H9 (cell line): ENCODE measurements around the gene KRT6C. TPM values are rescaled to one million over a fixed set of nuclear protein-coding genes. Genes with fewer than 3 reads are reported as not detected.

ENCODE experiments used
- DNase-seq: peaks from one replicate; pipeline ENCODE4 v3.0.0-alpha.2; 2017
- H2AFZ ChIP-seq: one replicate; pipeline ENCODE4 v1.6.1; 2013; ENCODE audit warnings: mild to moderate bottlenecking, low read length, control low read depth, moderate library complexity
- H2AK5ac ChIP-seq: 2 replicates; pipeline ENCODE4 v1.6.1; 2013; ENCODE audit warnings: low read length, control low read depth, mixed read lengths; ENCODE audit not compliant: insufficient read length
- H2BK120ac ChIP-seq: one replicate; pipeline ENCODE4 v1.6.1; 2013; ENCODE audit warnings: low read depth, mild to moderate bottlenecking, low read length, control low read depth, inconsistent platforms; ENCODE audit not compliant: poor library complexity, severe bottlenecking
- H2BK12ac ChIP-seq: 2 replicates; pipeline ENCODE4 v1.6.1; 2013; ENCODE audit warnings: low read length, control low read depth, mixed read lengths, low read depth; ENCODE audit not compliant: insufficient read length
- H2BK15ac ChIP-seq: 2 replicates; pipeline ENCODE4 v1.6.1; 2013; ENCODE audit warnings: low read depth, low read length, control low read depth
- H2BK20ac ChIP-seq: one replicate; pipeline ENCODE4 v1.6.1; 2013; ENCODE audit warnings: low read depth, mild to moderate bottlenecking, low read length, control low read depth, inconsistent platforms; ENCODE audit not compliant: poor library complexity, severe bottlenecking
- H2BK5ac ChIP-seq: 2 replicates; pipeline ENCODE4 v1.6.1; 2013; ENCODE audit warnings: low read length, control low read depth, mixed read lengths; ENCODE audit not compliant: insufficient read length
- H3K14ac ChIP-seq: 2 replicates; pipeline ENCODE4 v1.6.1; 2013; ENCODE audit warnings: low read length, control low read depth; ENCODE audit not compliant: insufficient read depth
- H3K18ac ChIP-seq: 2 replicates; pipeline ENCODE4 v1.6.1; 2013; ENCODE audit warnings: low read depth, mild to moderate bottlenecking, mixed read lengths, low read length, control low read depth; ENCODE audit not compliant: insufficient read length
- H3K23ac ChIP-seq: 2 replicates; pipeline ENCODE4 v1.6.1; 2013; ENCODE audit warnings: low read length, control low read depth, mixed read lengths, low read depth; ENCODE audit not compliant: insufficient read length
- H3K23me2 ChIP-seq: 2 replicates; pipeline ENCODE4 v1.6.1; 2013; ENCODE audit warnings: low read depth, mild to moderate bottlenecking, mixed read lengths, low read length, control low read depth; ENCODE audit not compliant: insufficient read length, poor library complexity, severe bottlenecking
- H3K27ac ChIP-seq: 2 replicates; pipeline ENCODE4 v1.5.1; 2013; ENCODE audit warnings: low read length, control low read depth, mixed read lengths, low read depth; ENCODE audit not compliant: insufficient read length
- H3K27me3 ChIP-seq: 2 replicates; pipeline ENCODE4 v1.6.1; 2013; ENCODE audit warnings: low read length, control low read depth, inconsistent platforms; ENCODE audit not compliant: insufficient read depth
- H3K4ac ChIP-seq: 2 replicates; pipeline ENCODE4 v1.6.1; 2013; ENCODE audit warnings: low read depth, mild to moderate bottlenecking, control low read depth, inconsistent platforms, low read length, moderate library complexity
- H3K4me1 ChIP-seq: 2 replicates; pipeline ENCODE4 v1.6.1; 2013; ENCODE audit warnings: low read length, control low read depth, inconsistent platforms; ENCODE audit not compliant: insufficient read depth
- H3K4me2 ChIP-seq: 2 replicates; pipeline ENCODE4 v1.6.1; 2013; ENCODE audit warnings: low read length, control low read depth, mixed read lengths; ENCODE audit not compliant: insufficient read length, insufficient read depth
- H3K56ac ChIP-seq: 2 replicates; pipeline ENCODE4 v1.6.1; 2013; ENCODE audit warnings: low read depth, mild to moderate bottlenecking, mixed read lengths, low read length, control low read depth; ENCODE audit not compliant: insufficient read length
- H3K79me1 ChIP-seq: 2 replicates; pipeline ENCODE4 v1.6.1; 2013; ENCODE audit warnings: low read depth, mild to moderate bottlenecking, moderate library complexity, low read length, control low read depth, inconsistent platforms; ENCODE audit not compliant: insufficient read depth, poor library complexity, severe bottlenecking
- H3K79me2 ChIP-seq: 2 replicates; pipeline ENCODE4 v1.6.1; 2013; ENCODE audit warnings: low read length, control low read depth, inconsistent platforms; ENCODE audit not compliant: insufficient read depth
- H3K9ac ChIP-seq: 2 replicates; pipeline ENCODE4 v1.6.1; 2013; ENCODE audit warnings: low read length, control low read depth, mixed read lengths; ENCODE audit not compliant: insufficient read length; ENCODE audit errors: extremely low read depth
- H3K9me3 ChIP-seq: one replicate; pipeline ENCODE4 v1.6.1; 2013; ENCODE audit warnings: low read depth, low read length, inconsistent platforms; ENCODE audit not compliant: control insufficient read depth
- H3T11ph ChIP-seq: one replicate; pipeline ENCODE4 v1.6.1; 2013; ENCODE audit warnings: mild to moderate bottlenecking, low read length, control low read depth, inconsistent platforms
- H4K20me1 ChIP-seq: one replicate; pipeline ENCODE4 v1.6.1; 2013; ENCODE audit not compliant: control insufficient read depth, insufficient read length, insufficient read depth
- H4K5ac ChIP-seq: 2 replicates; pipeline ENCODE4 v1.6.1; 2013; ENCODE audit warnings: low read depth, mild to moderate bottlenecking, mixed read lengths, low read length, control low read depth; ENCODE audit not compliant: insufficient read length
- H4K8ac ChIP-seq: replicated peaks from 2 replicates; pipeline ENCODE4 v1.6.1; 2013; ENCODE audit warnings: low read length, control low read depth, mixed read lengths, low read depth; ENCODE audit not compliant: insufficient read length
- H4K91ac ChIP-seq: 2 replicates; pipeline ENCODE4 v1.6.1; 2013; ENCODE audit warnings: low read depth, mild to moderate bottlenecking, moderate library complexity, mixed read lengths, low read length, control low read depth; ENCODE audit not compliant: insufficient read length
- H3K27ac Mint-ChIP-seq, 3 experiments: 2 replicates in 2 of 3; 3 replicates in 1 of 3; pipeline ENCODE4 v1.8.0; 2020 to 2021; ENCODE audit warnings: mixed read lengths in 3 of 3, mild to moderate bottlenecking in 1 of 3, moderate library complexity in 1 of 3
- H3K27me3 Mint-ChIP-seq: 2 replicates; pipeline ENCODE4 v1.8.0; 2021; ENCODE audit warnings: low read depth, mild to moderate bottlenecking, moderate library complexity, mixed read lengths
- H3K36me3 Mint-ChIP-seq, 3 experiments: 2 replicates in 2 of 3; 3 replicates in 1 of 3; pipeline ENCODE4 v1.8.0; 2020 to 2021; ENCODE audit warnings: low read depth in 3 of 3, mixed read lengths in 3 of 3; ENCODE audit not compliant: insufficient read depth in 1 of 3
- H3K4me1 Mint-ChIP-seq, 2 experiments: 2 replicates each; pipeline ENCODE4 v1.8.0; 2020; ENCODE audit warnings: mixed read lengths in 2 of 2
- H3K4me3 Mint-ChIP-seq, 2 experiments: 2 replicates in 1 of 2; 3 replicates in 1 of 2; pipeline ENCODE4 v1.8.0; 2020 to 2021; ENCODE audit warnings: mild to moderate bottlenecking in 2 of 2, mixed read lengths in 2 of 2, moderate library complexity in 1 of 2
- H3K9me3 Mint-ChIP-seq, 2 experiments: 2 replicates in 1 of 2; 3 replicates in 1 of 2; pipeline ENCODE4 v1.8.0; 2020; ENCODE audit warnings: mild to moderate bottlenecking in 2 of 2, mixed read lengths in 2 of 2, moderate library complexity in 1 of 2
- CTCF ChIP-seq: fragments of 200-600 bp; sonication (generic); conservative IDR thresholded peaks from 3 replicates; pipeline ENCODE4 v1.8.0; 2021; ENCODE audit warnings: antibody characterized with exemption, mild to moderate bottlenecking
- WGBS: extraction: QIAGEN DNeasy Blood & Tissue Kit; methylation state at CpG from one replicate; pipeline ENCODE4 v1.1.7; 2013; ENCODE audit warnings: missing lambda C conversion rate, low lambda C conversion rate, mixed read lengths; ENCODE audit not compliant: insufficient read length; ENCODE audit errors: extremely low coverage; 5-methylcytosine and 5-hydroxymethylcytosine counted together
- total RNA-seq: library from RNA; stranded (reverse); gene quantifications from 2 replicates; pipeline ENCODE4 v1.2.1, GENCODE V29; 2021

KRT6C gene
- total RNA-seq, 1 experiment from 2014 or later, result not detected

- H3K9me3 Mint-ChIP-seq, result peaks cover 9 to 13% of the 10 kb centered on the region in 2 experiments
- no peak for DNase-seq
- peaks cover 8% of the 10 kb centered on the region for H3K27me3 Mint-ChIP-seq
These were observed 41.1 kb upstream of the KRT6C start for GRCh38 chr12:52514471-52515318.

More at GRCh38 chr12:52514471-52515318, 41.1 kb upstream of the KRT6C start:
- Histone ChIP-seq H3K14ac (no peak overlapping the region), H3K4me1 (no peaks in the 10 kb centered on the region), H3K18ac (no peak overlapping the region), H4K5ac (no peak overlapping the region), H3K79me2 (no peaks in the 10 kb centered on the region), H4K8ac (no peak overlapping the region), H3K4me2 (no peak overlapping the region), H2AFZ (no peak overlapping the region), H2AK5ac (no peak overlapping the region), H2BK20ac (no peak overlapping the region), H3K9ac (no peak overlapping the region), H3K4ac (no peak overlapping the region), H2BK15ac (no peak overlapping the region), H3K79me1 (no peaks in the 10 kb centered on the region), H3K23me2 (no peaks in the 10 kb centered on the region), H3K23ac (no peak overlapping the region), H2BK5ac (no peak overlapping the region), H3K9me3 (no peaks in the 10 kb centered on the region), H4K91ac (no peak overlapping the region), H3K56ac (no peak overlapping the region), H3K27ac (no peak overlapping the region), H2BK120ac (no peak overlapping the region), H3K27me3 (no peaks in the 10 kb centered on the region), H4K20me1 (no peaks in the 10 kb centered on the region), H3T11ph (no peak overlapping the region), H2BK12ac (no peak overlapping the region)
- H3K27ac Mint-ChIP-seq, result no peak overlapping the region; a peak in 1 of 7 replicates
- H3K36me3 Mint-ChIP-seq, result peaks cover 0 to 7% (median 0%) of the 10 kb centered on the region in 3 experiments; a peak in 3 of 7 replicates
- H3K4me1 Mint-ChIP-seq, result peaks cover 0 to 4% of the 10 kb centered on the region in 2 experiments; a peak in 3 of 4 replicates
- TF ChIP-seq CTCF, result no peak
- no CpG with 5 or more reads among the region's 14 CpGs for WGBS
- no peak overlapping the region for H3K4me3 Mint-ChIP-seq
